H1 (cell line): ENCODE data around the gene SSC5D. TPM values are rescaled to one million over a fixed set of nuclear protein-coding genes. Genes with fewer than 3 reads are reported as not detected.
A peak's percentile ranks its signal among the peaks of the same experiment; 100 is the strongest.

ENCODE experiments used
- CTCF ChIA-PET: fragments of 300-600 bp; sonication (Branson Sonifier 250); formaldehyde crosslinking; loops from one replicate; lab custom pipeline; 2021; ENCODE audit not compliant: partially characterized antibody; lab: Charles Lee
- POLR2A ChIA-PET: fragments of 300-600 bp; sonication (Branson Sonifier 250); formaldehyde crosslinking; loops from one replicate; lab custom pipeline; 2021; ENCODE audit warnings: inconsistent platforms; ENCODE audit not compliant: partially characterized antibody; lab: Charles Lee
- DNase-seq, 2 experiments: peaks; one replicate each; pipeline versions ENCODE4 v3.0.0 to v3.0.0-alpha.2; 2010 to 2022; ENCODE audit warnings: low spot score in 2 of 2, low read depth in 1 of 2, mixed read lengths in 1 of 2
- FAIRE-seq: peaks from 2 replicates; lab custom pipeline; 2011; peaks lifted over from hg19 to GRCh38; lab: Jason Lieb, UNC
- H2AFZ ChIP-seq: 2 replicates; pipeline ENCODE4 v1.8.1; 2012; ENCODE audit warnings: low read length, inconsistent platforms
- H2AK5ac ChIP-seq: 2 replicates; pipeline ENCODE4 v1.6.1; 2013; ENCODE audit warnings: low read depth, low read length
- H2BK120ac ChIP-seq: replicated peaks from 2 replicates; pipeline ENCODE3; 2013; ENCODE audit warnings: low read depth, low read length, inconsistent platforms
- H2BK12ac ChIP-seq: 2 replicates; pipeline ENCODE4 v1.6.1; 2013; ENCODE audit warnings: low read depth, low read length
- H2BK15ac ChIP-seq: 2 replicates; pipeline ENCODE4 v1.6.1; 2013; ENCODE audit warnings: low read length
- H2BK20ac ChIP-seq: 2 replicates; pipeline ENCODE4 v1.6.1; 2013; ENCODE audit warnings: low read length
- H2BK5ac ChIP-seq: 2 replicates; pipeline ENCODE4 v1.6.1; 2013; ENCODE audit warnings: low read depth, low read length
- H3K14ac ChIP-seq: 2 replicates; pipeline ENCODE4 v1.6.1; 2013; ENCODE audit warnings: inconsistent platforms; ENCODE audit not compliant: insufficient read length
- H3K18ac ChIP-seq: 2 replicates; pipeline ENCODE4 v1.6.1; 2013; ENCODE audit warnings: low read length; ENCODE audit errors: extremely low read depth
- H3K23ac ChIP-seq: 2 replicates; pipeline ENCODE4 v1.6.1; 2013; ENCODE audit warnings: inconsistent platforms; ENCODE audit not compliant: insufficient read length
- H3K23me2 ChIP-seq: 2 replicates; pipeline ENCODE4 v1.6.1; 2013; ENCODE audit warnings: low read depth, low read length
- H3K27ac ChIP-seq: 2 replicates; pipeline ENCODE4 v1.6.1; 2011; ENCODE audit warnings: low read depth, low read length, inconsistent platforms
- H3K27me3 ChIP-seq, 4 experiments: replicated peaks in 1 of 4; 1 replicate in 1 of 4; 2 replicates in 3 of 4; pipeline versions ENCODE4 v1.6.1 to v1.8.1; 2011 to 2013; ENCODE audit warnings: low read length in 3 of 4, mild to moderate bottlenecking in 3 of 4, inconsistent platforms in 2 of 4, mixed read lengths in 2 of 4, moderate library complexity in 1 of 4; ENCODE audit not compliant: control insufficient read depth in 3 of 4, insufficient read depth in 3 of 4; ENCODE audit errors: extremely low read depth in 1 of 4
- H3K36me3 ChIP-seq, 4 experiments: 2 replicates each; pipeline versions ENCODE4 v1.6.1 to v1.8.1; 2011 to 2013; ENCODE audit warnings: mild to moderate bottlenecking in 4 of 4, low read length in 3 of 4, moderate library complexity in 2 of 4, control low read depth in 1 of 4, inconsistent platforms in 1 of 4; ENCODE audit not compliant: insufficient read depth in 4 of 4, control insufficient read depth in 2 of 4
- H3K4ac ChIP-seq: replicated peaks from 2 replicates; pipeline ENCODE3; 2013; ENCODE audit warnings: low read length, low read depth, mixed read lengths, inconsistent platforms; ENCODE audit not compliant: insufficient read length
- H3K4me1 ChIP-seq, 4 experiments: replicated peaks in 1 of 4; 1 replicate in 1 of 4; 2 replicates in 3 of 4; pipeline versions ENCODE4 v1.6.1 to v1.8.1; 2011 to 2013; ENCODE audit warnings: low read length in 3 of 4, inconsistent platforms in 2 of 4, mixed read lengths in 1 of 4; ENCODE audit not compliant: insufficient read depth in 4 of 4, control insufficient read depth in 3 of 4
- H3K4me2 ChIP-seq, 2 experiments: 2 replicates each; pipeline versions ENCODE4 v1.6.1 to v1.8.1; 2011 to 2013; ENCODE audit warnings: low read depth in 2 of 2, low read length in 2 of 2, control low read depth in 1 of 2, inconsistent platforms in 1 of 2, mild to moderate bottlenecking in 1 of 2; ENCODE audit not compliant: insufficient read depth in 1 of 2
- H3K4me3 ChIP-seq, 4 experiments: fragments of 200-600, 300-600 bp in 1 of 4; sonication (generic), shearing (Covaris generic), sonication (Bioruptor Twin) in 1 of 4; 2 replicates each; pipeline versions ENCODE4 v1.5.1 to v1.8.1; 2011 to 2016; ENCODE audit warnings: low read length in 4 of 4, low read depth in 3 of 4, control low read depth in 2 of 4, inconsistent platforms in 2 of 4, mild to moderate bottlenecking in 2 of 4, mixed read lengths in 1 of 4, moderate library complexity in 1 of 4; ENCODE audit not compliant: insufficient read depth in 2 of 4; ENCODE audit errors: extremely low read depth in 1 of 4
- H3K56ac ChIP-seq: replicated peaks from 2 replicates; pipeline ENCODE3; 2013; ENCODE audit warnings: low read depth, mild to moderate bottlenecking, mixed read lengths, low read length, inconsistent platforms; ENCODE audit not compliant: insufficient read length
- H3K79me1 ChIP-seq: 2 replicates; pipeline ENCODE4 v1.6.1; 2013; ENCODE audit warnings: low read depth, low read length, control low read depth
- H3K79me2 ChIP-seq, 2 experiments: 2 replicates each; pipeline versions ENCODE4 v1.6.1 to v1.8.1; 2012 to 2013; ENCODE audit warnings: low read length in 2 of 2, mild to moderate bottlenecking in 2 of 2, inconsistent platforms in 1 of 2; ENCODE audit not compliant: insufficient read depth in 2 of 2, control insufficient read depth in 1 of 2
- H3K9ac ChIP-seq, 4 experiments: replicated peaks in 1 of 4; 1 replicate in 1 of 4; 2 replicates in 3 of 4; pipeline versions ENCODE4 v1.6.1 to v1.8.1; 2011 to 2013; ENCODE audit warnings: low read depth in 3 of 4, low read length in 3 of 4, control low read depth in 2 of 4, mild to moderate bottlenecking in 2 of 4, moderate library complexity in 2 of 4, inconsistent platforms in 1 of 4; ENCODE audit errors: extremely low read depth in 1 of 4
- H3K9me3 ChIP-seq, 2 experiments: 2 replicates each; pipeline versions ENCODE4 v1.6.1 to v1.8.1; 2012 to 2013; ENCODE audit warnings: mild to moderate bottlenecking in 2 of 2, moderate library complexity in 2 of 2, control low read depth in 1 of 2, inconsistent platforms in 1 of 2, low read depth in 1 of 2, low read length in 1 of 2, mixed read lengths in 1 of 2; ENCODE audit not compliant: insufficient read depth in 2 of 2
- H4K20me1 ChIP-seq, 2 experiments: replicated peaks in 1 of 2; 2 replicates each; pipeline versions ENCODE3 to v1.8.1; 2011 to 2013; ENCODE audit warnings: inconsistent platforms in 2 of 2, low read length in 2 of 2, mild to moderate bottlenecking in 1 of 2; ENCODE audit not compliant: insufficient read depth in 2 of 2, control insufficient read depth in 1 of 2
- H4K5ac ChIP-seq: 2 replicates; pipeline ENCODE4 v1.6.1; 2013; ENCODE audit warnings: low read length, low read depth, mixed read lengths, inconsistent platforms; ENCODE audit not compliant: insufficient read length
- H4K8ac ChIP-seq: 2 replicates; pipeline ENCODE4 v1.8.0; 2013; ENCODE audit warnings: mild to moderate bottlenecking, moderate library complexity, low read length, inconsistent platforms; ENCODE audit not compliant: insufficient read depth; ENCODE audit errors: extremely low read depth
- H4K91ac ChIP-seq: replicated peaks from 2 replicates; pipeline ENCODE3; 2013; ENCODE audit warnings: low read length, mixed read lengths, inconsistent platforms; ENCODE audit not compliant: insufficient read length
- GABPA ChIP-seq: IDR thresholded peaks from 2 replicates; pipeline ENCODE4 v1.6.1; 2011; ENCODE audit warnings: mild to moderate bottlenecking, low read length, moderate library complexity, borderline replicate concordance; ENCODE audit not compliant: insufficient read depth
- SP4 ChIP-seq: IDR thresholded peaks from 2 replicates; pipeline ENCODE4 v1.6.1; 2012; ENCODE audit warnings: low read length, inconsistent platforms
- SUZ12 ChIP-seq: fragments of 200-600 bp; sonication (generic); IDR thresholded peaks from 2 replicates; pipeline ENCODE4 v1.6.1; 2012; ENCODE audit warnings: mild to moderate bottlenecking, inconsistent platforms, low read length, moderate library complexity, mixed read lengths
- whole genome bisulfite sequencing, 2 experiments: shearing (Covaris generic) in 1 of 2; methylation state at CpG; one replicate each; pipeline versions ENCODE4 v1.1.6 to v1.1.7; 2013 to 2015; ENCODE audit warnings: low lambda C conversion rate in 2 of 2, mixed read lengths in 2 of 2, inconsistent platforms in 1 of 2, low coverage in 1 of 2, missing lambda C conversion rate in 1 of 2; ENCODE audit not compliant: insufficient replicate concordance in 2 of 2, insufficient coverage in 1 of 2, insufficient read length in 1 of 2; ENCODE audit errors: extremely low coverage in 1 of 2, missing lambda C conversion rate in 1 of 2; 5-methylcytosine and 5-hydroxymethylcytosine counted together
- polyA plus RNA-seq, 7 experiments: library from polyadenylated mRNA; depleted of rRNA in 3 of 7; stranded (reverse) in 5 of 7; unstranded in 2 of 7; fragments of >200 nt in 5 of 7; fragments of 200-250 nt in 2 of 7; gene quantifications; 1 replicate in 5 of 7; 2 replicates in 1 of 7; 4 replicates in 1 of 7; pipeline versions ENCODE4 v1.2.1 to v1.2.3, GENCODE V29; 2011 to 2013; ENCODE audit warnings: missing spikeins in 2 of 7, mixed read lengths in 2 of 7
- total RNA-seq: library from RNA; stranded (reverse); fragmentation: NEBNext Ultra II Directional; extraction: Animal tissue kit (Norgen Biotek cat#: 25700); gene quantifications from 2 replicates; pipeline ENCODE4 v1.2.1, GENCODE V29; 2021
- TF ChIP-seq, protein P1 (sequence below): IDR thresholded peaks from 2 replicates; pipeline ENCODE4 v1.6.1; 2012; ENCODE audit warnings: inconsistent platforms
- TF ChIP-seq, protein P2 (sequence below): IDR thresholded peaks from 2 replicates; pipeline ENCODE4 v1.6.1; 2012; ENCODE audit warnings: inconsistent platforms

The SSC5D gene
- total and polyA plus RNA-seq, 2 of the 8 experiments (the other 6 are each of a cell fraction or from before 2014, with no cell fraction given): 0.39 to 1.7 TPM

DNA sequence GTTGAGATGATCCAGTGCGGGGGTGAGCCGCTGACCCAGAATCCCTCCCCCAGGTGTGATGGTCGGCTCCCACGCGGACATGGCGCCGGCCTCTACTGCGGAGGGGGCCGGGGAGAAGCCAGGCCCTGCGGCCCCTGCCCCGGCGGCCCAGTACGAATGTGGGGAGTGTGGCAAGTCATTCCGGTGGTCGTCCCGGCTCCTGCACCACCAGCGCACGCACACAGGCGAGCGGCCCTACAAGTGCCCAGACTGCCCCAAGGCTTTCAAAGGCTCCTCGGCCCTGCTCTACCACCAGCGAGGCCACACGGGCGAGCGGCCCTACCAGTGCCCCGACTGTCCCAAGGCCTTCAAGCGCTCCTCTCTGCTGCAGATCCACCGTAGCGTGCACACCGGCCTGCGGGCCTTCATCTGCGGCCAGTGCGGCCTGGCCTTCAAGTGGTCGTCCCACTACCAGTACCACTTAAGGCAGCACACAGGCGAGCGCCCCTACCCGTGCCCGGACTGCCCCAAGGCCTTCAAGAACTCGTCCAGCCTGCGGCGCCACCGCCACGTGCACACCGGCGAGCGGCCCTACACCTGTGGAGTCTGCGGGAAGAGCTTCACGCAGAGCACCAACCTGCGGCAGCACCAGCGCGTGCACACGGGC, 7.0 kb upstream of the SSC5D start:
- Histone ChIP-seq H3K36me3 (peaks cover 0 to 10% (median 0%) of the 10 kb centered on the region in 4 experiments; a peak in 2 of 8 replicates), H3K79me1 (peaks cover 13% of the 10 kb centered on the region), H3K18ac (peak overlapping the region; percentile 60; the same call in 1 of the 2 replicates), H3K27me3 (no peaks in the 10 kb centered on the region), H2AFZ (no peak overlapping the region), H2BK5ac (no peak overlapping the region; the same call in 1 of the 2 replicates), H3K23me2 (peaks cover 10% of the 10 kb centered on the region), H3K4me3 (peak overlapping the region in 1 of 4 experiments; percentile 25; a peak in 1 of 8 replicates), H4K8ac (peak overlapping the region; percentile 57), H3K4me1 (peaks cover 0 to 22% (median 15%) of the 10 kb centered on the region in 4 experiments; a peak in 6 of 7 replicates), H2BK15ac (no peak overlapping the region), H4K20me1 (peaks cover 0 to 5% of the 10 kb centered on the region in 2 experiments), H4K91ac (peak overlapping the region; percentile 91), H2BK20ac (peak overlapping the region; percentile 48; the same call in 1 of the 2 replicates), H2BK120ac (no peak overlapping the region), H3K14ac (no peak overlapping the region), H4K5ac (no peak overlapping the region), H3K4ac (no peak overlapping the region), H3K9me3 (no peaks in the 10 kb centered on the region), H3K56ac (no peak overlapping the region), H3K9ac (no peak overlapping the region), H3K4me2 (peak overlapping the region; percentile 1 to 42; a peak in 2 of 4 replicates), H3K23ac (no peak overlapping the region), H2AK5ac (no peak overlapping the region; the same call in 1 of the 2 replicates), H3K79me2 (peaks cover 0 to 23% of the 10 kb centered on the region in 2 experiments; a peak in 2 of 4 replicates), H3K27ac (no peak overlapping the region), H2BK12ac (no peak overlapping the region)
- 86% methylated on average over 45 of the region's 52 CpGs; no CpG with 5 or more reads in 1 of the 2 experiments for WGBS, 2 experiments
- ChIA-PET CTCF (interaction anchor here (0.9 to 2.8 kb wide), 2 partner anchors 14 to 23 kb away, joined by 3 to 20 read pairs; no protein-coding TSS in a partner anchor), POLR2A (interaction anchor here (0.6 to 4.9 kb wide), 4 partner anchors 9 to 20 kb away, joined by 3 to 27 read pairs (median 3); no protein-coding TSS in a partner anchor)
- TF ChIP-seq SUZ12: no peak
- TF ChIP-seq, protein P1, sequence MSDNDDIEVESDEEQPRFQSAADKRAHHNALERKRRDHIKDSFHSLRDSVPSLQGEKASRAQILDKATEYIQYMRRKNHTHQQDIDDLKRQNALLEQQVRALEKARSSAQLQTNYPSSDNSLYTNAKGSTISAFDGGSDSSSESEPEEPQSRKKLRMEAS: peak; percentile 67
- TF ChIP-seq SP4: no peak
- TF ChIP-seq, protein P2, sequence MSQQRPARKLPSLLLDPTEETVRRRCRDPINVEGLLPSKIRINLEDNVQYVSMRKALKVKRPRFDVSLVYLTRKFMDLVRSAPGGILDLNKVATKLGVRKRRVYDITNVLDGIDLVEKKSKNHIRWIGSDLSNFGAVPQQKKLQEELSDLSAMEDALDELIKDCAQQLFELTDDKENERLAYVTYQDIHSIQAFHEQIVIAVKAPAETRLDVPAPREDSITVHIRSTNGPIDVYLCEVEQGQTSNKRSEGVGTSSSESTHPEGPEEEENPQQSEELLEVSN: peak; percentile 51; the same call in 1 of the 2 replicates
- TF ChIP-seq GABPA: 0 out of 2 replicates have a peak, but pooled peaks have one; percentile 12
- FAIRE-seq (no peak), DNase-seq (peak in 1 of 2 experiments; percentile 69)
